HG03060 (cell line): ENCODE data around the gene E2F6.

Experiments
- ATAC-seq: cut with Tn5 transposase; IDR thresholded peaks from one replicate; pipeline ENCODE4 v1.9.1; 2021; ENCODE audit warnings: low read depth, moderate number of reproducible peaks; ENCODE audit not compliant: unreplicated experiment

E2F6 gene, protein sequence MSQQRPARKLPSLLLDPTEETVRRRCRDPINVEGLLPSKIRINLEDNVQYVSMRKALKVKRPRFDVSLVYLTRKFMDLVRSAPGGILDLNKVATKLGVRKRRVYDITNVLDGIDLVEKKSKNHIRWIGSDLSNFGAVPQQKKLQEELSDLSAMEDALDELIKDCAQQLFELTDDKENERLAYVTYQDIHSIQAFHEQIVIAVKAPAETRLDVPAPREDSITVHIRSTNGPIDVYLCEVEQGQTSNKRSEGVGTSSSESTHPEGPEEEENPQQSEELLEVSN

GRCh38 chr2:11465485-11466306 lies at the start of gene E2F6:
TSS of gene E2F6 (minus strand) at chr2:11466161. CDS start at chr2:11465879, 282 bp downstream.
- no peak for ATAC-seq

GRCh38 chr2:11515490-11515981 lies 49.6 kb upstream of the E2F6 start:
- no peak for ATAC-seq

GRCh38 chr2:11514904-11515303 lies 48.9 kb upstream of the E2F6 start:
- ATAC-seq, result no peak

- no peak for ATAC-seq
Measured at GRCh38 chr2:11514081-11514730, 48.2 kb upstream of the E2F6 start.

GRCh38 chr2:11513319-11513718 lies 47.4 kb upstream of the E2F6 start:
- no peak for ATAC-seq

- ATAC-seq, result no peak
Measured at GRCh38 chr2:11512431-11512830, 46.5 kb upstream of the E2F6 start.

- ATAC-seq, result no peak
Measured at GRCh38 chr2:11509657-11510360, 43.8 kb upstream of the E2F6 start.

DNA sequence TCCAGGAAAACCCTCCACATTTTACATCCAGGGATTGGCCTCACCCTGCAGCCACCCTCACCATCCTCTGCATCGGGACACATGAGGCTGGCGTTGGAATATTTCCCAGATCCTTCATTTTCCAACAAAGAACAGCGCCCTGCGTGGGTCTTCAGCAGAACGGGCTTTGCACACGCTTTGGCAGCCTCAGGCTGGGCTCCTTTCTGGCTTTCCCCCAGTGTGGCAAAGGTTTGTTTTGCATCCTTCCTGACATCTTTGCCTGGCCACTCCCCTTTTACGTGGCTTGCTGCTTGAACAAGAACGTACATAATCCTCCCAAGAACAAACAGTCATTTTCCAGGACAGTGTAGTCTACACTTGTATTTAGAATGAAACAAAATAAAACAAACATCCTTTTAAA lies 42.3 kb upstream of the E2F6 start:
- no peak for ATAC-seq

DNA sequence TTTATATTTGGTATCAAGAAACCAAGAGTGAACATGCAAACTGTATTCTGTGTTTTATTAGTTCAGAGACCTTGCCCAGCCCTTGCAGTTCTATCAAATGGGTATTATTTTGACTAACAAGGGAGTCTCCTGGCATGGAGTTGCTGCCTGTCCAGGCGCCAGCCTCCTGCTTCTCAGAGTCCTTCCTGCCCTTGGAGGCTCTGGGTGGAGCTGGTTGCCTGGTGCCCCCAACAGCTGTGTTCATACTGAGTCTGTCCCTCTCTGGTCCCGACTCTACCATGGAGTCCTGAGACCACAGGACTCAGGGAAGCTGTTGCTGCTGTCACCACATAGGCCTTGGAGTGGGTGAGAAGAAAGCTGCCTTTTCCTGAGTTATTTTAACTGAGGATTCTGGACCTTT lies 41.6 kb upstream of the E2F6 start:
- no peak for ATAC-seq

GRCh38 chr2:11506611-11506969 lies 40.6 kb upstream of the E2F6 start:
- ATAC-seq, result no peak

DNA sequence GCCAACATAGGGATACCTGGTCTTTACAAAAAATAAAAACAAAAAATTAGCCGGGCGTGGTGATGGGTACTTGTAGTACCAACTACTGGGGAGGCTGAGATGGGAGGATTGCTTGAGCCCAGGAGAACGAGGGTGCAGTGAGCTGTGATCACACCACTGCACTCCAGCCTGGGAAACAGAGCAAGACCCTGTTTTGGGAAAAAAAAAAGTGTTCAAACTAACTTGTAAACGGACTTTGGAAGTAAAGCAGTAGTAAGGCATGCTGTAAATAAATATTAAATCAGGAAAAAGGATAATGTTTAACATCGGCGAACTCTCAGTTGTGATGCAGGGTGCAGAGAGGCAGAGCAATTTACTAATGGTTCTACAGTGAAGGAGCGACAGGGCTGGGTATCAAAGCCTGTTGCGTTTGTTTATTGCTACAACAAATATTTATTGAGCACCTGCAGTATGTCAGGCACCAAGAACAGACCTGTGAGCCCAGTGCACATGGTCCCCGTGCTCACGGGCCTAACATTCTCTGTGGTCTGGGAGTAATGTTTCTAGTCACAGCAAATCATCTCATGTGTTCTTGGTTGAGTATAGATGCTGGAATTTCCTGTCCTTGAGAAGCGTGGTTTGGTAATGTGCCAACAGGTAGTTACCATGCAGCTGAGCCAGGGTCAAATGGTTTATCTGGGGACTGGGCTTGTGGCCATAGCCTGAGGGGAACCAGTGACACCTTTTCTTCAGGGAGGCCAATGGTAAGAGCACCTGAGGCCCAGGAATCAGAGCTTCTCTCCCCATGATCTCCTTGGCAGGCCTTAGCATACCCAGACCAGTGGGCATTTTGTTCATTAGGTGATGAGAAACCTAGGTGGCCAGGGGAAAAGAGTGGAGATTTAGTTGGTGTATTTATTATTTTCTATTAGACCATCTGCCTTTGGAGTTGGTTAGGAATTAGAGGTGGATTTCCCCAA lies 40.0 kb upstream of the E2F6 start:
- ATAC-seq, result peak; percentile 56

GRCh38 chr2:11503354-11503927 lies 37.5 kb upstream of the E2F6 start:
- no peak for ATAC-seq

- no peak for ATAC-seq
Measured at GRCh38 chr2:11502740-11503292, 36.9 kb upstream of the E2F6 start.

DNA sequence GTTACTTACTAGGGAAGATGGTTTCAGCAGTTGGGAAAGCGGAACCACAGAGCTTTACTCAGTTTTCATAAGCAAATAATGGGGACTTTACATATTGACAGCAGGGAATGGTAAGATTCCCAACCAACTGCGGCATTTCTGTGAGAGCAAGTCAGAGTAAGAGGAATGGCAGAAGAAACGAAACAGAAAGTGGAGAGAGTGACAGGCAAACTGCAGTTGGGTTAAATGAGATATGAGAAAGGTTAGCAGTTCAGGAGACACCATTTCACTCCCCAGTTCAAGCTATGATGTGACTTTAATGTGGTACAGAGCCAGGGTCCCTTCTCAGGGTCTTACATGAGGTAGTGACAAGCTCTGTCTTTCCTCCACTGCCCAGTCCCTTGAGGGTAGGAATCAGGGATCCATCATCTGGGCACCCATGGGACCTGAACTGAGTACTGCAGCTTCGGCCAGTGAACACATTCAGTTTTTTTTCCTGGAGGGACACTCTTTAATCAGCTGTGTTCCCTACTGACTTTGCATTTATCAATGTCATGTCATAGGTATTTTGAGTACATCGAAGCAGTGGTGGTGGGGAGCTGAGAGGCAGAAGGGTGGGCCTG lies 34.8 kb upstream of the E2F6 start:
- ATAC-seq, result no peak

DNA sequence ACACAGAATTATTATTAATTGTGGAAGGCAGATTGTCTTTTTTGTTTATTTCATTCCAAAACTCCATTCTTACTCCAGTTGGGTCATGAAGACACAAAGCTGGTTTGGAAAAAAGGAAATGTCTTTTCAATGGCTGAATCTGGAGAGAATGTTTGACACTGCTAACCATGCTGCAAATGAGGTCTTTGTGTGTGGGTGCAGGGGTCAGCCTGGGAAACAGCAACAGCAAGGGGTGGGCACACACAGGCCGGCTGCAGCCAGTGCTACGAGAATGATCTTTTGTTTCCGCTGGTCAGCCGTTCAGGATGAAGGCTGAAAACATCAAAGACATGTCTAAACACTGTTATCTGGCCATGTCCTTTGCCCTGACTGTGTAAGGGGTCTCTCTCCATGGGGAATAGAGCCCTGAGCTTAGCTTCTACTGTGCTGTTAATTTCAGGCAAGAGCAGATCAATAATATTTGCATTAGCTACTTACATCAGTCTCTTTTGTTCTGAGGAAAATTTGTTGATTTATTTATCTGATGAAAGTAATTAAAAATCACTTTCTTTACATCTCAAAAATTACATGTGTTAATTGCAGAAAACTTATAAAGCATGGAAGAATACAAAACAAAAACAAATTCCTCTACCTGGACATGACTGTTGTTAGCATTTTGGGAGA lies 33.3 kb upstream of the E2F6 start:
- no peak for ATAC-seq

DNA sequence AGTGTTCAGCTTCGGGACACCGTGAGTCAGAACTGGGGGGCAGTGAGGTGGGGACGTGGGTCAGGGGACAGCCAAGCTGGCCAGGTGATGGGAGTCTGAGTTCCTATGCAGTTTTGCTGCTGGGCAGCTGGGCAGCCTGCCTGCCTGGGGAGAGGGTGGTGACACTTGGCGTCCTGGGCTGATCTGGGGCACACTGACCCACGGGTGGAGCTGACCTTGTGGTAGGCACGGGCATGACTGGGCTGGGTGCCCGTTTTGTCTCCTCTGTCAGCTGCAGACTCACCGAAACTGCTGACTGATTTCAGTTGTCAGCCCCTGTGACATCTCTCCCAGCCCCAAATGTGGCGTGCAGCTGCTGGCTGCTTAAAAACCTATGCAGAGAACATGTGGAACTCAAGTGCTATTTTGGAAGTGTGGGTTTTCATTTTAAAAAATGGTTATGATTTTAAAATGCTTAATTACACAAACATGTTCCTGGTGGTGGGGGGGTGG lies 32.6 kb upstream of the E2F6 start:
- ATAC-seq, result peak; percentile 93

DNA sequence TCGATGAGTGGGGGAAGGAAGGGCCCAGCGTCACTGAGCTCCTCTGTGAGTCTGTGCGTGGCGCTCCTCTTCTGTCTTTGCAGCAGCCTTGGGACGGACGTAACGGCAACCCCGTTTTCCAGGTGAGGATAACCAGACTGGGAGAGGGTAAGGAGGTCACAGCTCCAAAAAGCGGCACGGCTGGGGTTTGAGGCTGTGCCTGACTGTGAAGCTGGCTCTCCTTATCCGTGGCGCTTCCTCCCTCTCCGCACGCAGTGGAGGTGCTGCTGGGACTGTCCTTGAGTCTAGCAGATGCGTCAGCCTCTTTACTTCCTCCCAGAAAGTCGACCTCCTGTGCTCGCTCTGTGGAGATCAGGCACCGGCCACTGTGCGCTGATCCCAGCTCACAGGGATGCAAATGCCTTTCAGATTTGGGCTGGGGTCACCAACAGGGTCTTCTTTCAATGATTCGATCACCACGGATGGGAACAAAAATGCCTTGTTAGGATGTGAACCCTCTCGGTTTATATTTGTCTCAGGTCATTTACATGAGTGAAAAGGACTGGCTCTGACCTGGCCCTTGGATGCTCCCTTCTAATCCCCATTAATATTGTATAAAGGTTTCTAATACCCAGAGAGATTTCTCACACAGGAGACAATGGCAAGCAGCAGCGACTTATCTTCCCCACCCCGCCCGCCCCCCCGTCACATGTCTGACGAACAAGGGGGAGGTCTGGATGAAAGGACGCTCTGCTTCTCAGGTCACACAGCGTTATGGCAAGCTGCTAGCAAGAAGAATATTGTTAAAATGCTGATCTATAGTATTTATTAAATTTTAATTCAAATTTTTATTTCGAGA lies 30.1 kb upstream of the E2F6 start:
- no peak for ATAC-seq
